Transverse colon (tissue), 4 donors: ENCODE measurements around the gene PLA2G4B. TPM values are rescaled to one million over a fixed set of nuclear protein-coding genes. Genes with fewer than 3 reads are reported as not detected.

Source experiments
- DNase-seq: peaks from one replicate; pipeline ENCODE4 v3.0.0-alpha.2; 2019
- H3K27ac ChIP-seq, 4 donors: fragments of 200-600 bp; sonication (generic); 2 replicates each; pipeline ENCODE4 v1.5.1; 2016 to 2018; ENCODE audit warnings: inconsistent platforms in 4 of 4
- H3K27me3 ChIP-seq: fragments of 200-600 bp; sonication (generic); 2 replicates; pipeline ENCODE4 v1.5.1; 2017; ENCODE audit warnings: inconsistent platforms
- H3K36me3 ChIP-seq, 4 donors: fragments of 200-600 bp; sonication (generic); 2 replicates each; pipeline ENCODE4 v1.5.1; 2017 to 2019; ENCODE audit warnings: inconsistent platforms in 4 of 4
- H3K4me1 ChIP-seq, 4 donors: fragments of 200-600 bp; sonication (generic); 2 replicates each; pipeline ENCODE4 v1.5.1; 2017 to 2020; ENCODE audit warnings: inconsistent platforms in 4 of 4
- H3K4me3 ChIP-seq, 4 donors: fragments of 200-600 bp; sonication (generic); 1 replicate in 1 of 4; 2 replicates in 3 of 4; pipeline versions ENCODE4 v1.5.1 to v1.6.1; 2017 to 2019; ENCODE audit warnings: inconsistent platforms in 4 of 4
- H3K9me3 ChIP-seq, 2 donors: fragments of 200-600 bp; sonication (generic); 2 replicates each; pipeline ENCODE4 v1.5.1; 2017 to 2019; ENCODE audit warnings: inconsistent platforms in 2 of 2
- EP300 ChIP-seq: sonication (generic); formaldehyde crosslinking; IDR thresholded peaks from one replicate; pipeline ENCODE4 v1.6.1; 2017; ENCODE audit warnings: antibody characterized with exemption, low read depth
- POLR2A ChIP-seq: fragments of 450-650 bp; IDR thresholded peaks from one replicate; pipeline ENCODE4 v1.6.1; 2016; ENCODE audit warnings: antibody characterized with exemption, mild to moderate bottlenecking, moderate library complexity
- POLR2AphosphoS5 ChIP-seq, 3 donors: sonication (generic); formaldehyde crosslinking; IDR thresholded peaks; one replicate each; pipeline ENCODE4 v1.6.1; 2016; ENCODE audit warnings: antibody characterized with exemption in 3 of 3
- WGBS, 2 donors: methylation state at CpG; one replicate each; pipeline ENCODE4 v1.1.5; 2018; ENCODE audit warnings: low coverage in 1 of 2; 5-methylcytosine and 5-hydroxymethylcytosine counted together
- in situ Hi-C, 4 donors: fragments of 200-750 bp; cut with MboI; loops; one replicate each; pipeline versions ENCODE4 v1.15.0 to v1.15.1; 2017; ENCODE audit warnings: low sequenced_read_pairs in 3 of 4, low pct_ligation_motif_present in 1 of 4, low pct_unique_long_range_greater_than_20kb in 1 of 4
- intact Hi-C: fragments of 100-400 bp; cut with DNase I; formaldehyde crosslinking; loops from one replicate; pipeline ENCODE4 v1.15.1; 2023; ENCODE audit warnings: low total_unique reads
- total RNA-seq, 4 donors: library from RNA; depleted of rRNA; stranded (reverse); fragments of >200 nt; gene quantifications; one replicate each; pipeline ENCODE4 v1.1.0, GENCODE V29; 2016
- TF ChIP-seq, protein P1 (sequence below), 5 experiments: fragments of 200-600 bp in 3 of 5; fragments of 450-650 bp in 2 of 5; sonication (generic) in 3 of 5; IDR thresholded peaks; 1 replicate in 2 of 5; 2 replicates in 3 of 5; pipeline ENCODE4 v1.5.1; 2016 to 2017; ENCODE audit warnings: antibody characterized with exemption in 5 of 5, inconsistent platforms in 3 of 5, mild to moderate bottlenecking in 2 of 5, moderate library complexity in 1 of 5

The PLA2G4B gene
- total RNA-seq, 4 donors from 2014 or later, result 1.6 to 5.2 (median 3.5) TPM; not detected in 1

DNA sequence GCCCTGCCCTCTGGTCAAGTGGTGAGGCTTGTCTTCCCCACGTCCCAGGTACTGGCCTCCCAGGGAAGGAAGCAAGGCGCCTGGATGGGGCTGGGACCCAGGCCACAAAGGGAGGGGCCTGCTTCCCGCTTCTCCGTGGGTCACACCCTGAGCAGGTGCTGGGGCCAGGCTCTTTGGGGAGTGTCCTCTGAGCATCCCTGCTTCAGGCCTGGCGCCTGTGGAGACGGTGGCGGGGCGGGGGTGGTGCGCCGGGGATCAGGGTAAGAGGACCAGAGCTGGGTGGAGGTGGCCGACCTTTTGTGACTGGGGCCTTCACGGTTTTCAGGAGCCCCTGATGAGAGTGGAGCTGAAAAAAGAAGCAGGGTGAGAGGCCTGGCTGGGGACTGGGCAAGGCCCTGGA is 3.6 kb downstream of the PLA2G4B start:
- intact Hi-C loops (no loop called here), in situ Hi-C loops (no loop called here)
- WGBS, 2 donors, result 68% methylated on average over 12 of the region's 12 CpGs; no CpG with 5 or more reads in 1 of the 2 donors
- Histone ChIP-seq H3K4me3 (no peak overlapping the region), H3K36me3 (peaks cover 0 to 18% (median 6%) of the 10 kb centered on the region in 4 donors), H3K4me1 (peaks cover 0 to 9% (median 5%) of the 10 kb centered on the region in 4 donors), H3K27ac (no peak overlapping the region), H3K27me3 (no peaks in the 10 kb centered on the region), H3K9me3 (no peaks in the 10 kb centered on the region)
- TF ChIP-seq, protein P1, sequence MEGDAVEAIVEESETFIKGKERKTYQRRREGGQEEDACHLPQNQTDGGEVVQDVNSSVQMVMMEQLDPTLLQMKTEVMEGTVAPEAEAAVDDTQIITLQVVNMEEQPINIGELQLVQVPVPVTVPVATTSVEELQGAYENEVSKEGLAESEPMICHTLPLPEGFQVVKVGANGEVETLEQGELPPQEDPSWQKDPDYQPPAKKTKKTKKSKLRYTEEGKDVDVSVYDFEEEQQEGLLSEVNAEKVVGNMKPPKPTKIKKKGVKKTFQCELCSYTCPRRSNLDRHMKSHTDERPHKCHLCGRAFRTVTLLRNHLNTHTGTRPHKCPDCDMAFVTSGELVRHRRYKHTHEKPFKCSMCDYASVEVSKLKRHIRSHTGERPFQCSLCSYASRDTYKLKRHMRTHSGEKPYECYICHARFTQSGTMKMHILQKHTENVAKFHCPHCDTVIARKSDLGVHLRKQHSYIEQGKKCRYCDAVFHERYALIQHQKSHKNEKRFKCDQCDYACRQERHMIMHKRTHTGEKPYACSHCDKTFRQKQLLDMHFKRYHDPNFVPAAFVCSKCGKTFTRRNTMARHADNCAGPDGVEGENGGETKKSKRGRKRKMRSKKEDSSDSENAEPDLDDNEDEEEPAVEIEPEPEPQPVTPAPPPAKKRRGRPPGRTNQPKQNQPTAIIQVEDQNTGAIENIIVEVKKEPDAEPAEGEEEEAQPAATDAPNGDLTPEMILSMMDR (IDR thresholded peaks at IDR 0.05), result no peak
- TF ChIP-seq POLR2AphosphoS5 (IDR thresholded peaks at IDR 0.05) (no peak), EP300 (no peak), POLR2A (no peak)
- DNase-seq, result no peak

DNA sequence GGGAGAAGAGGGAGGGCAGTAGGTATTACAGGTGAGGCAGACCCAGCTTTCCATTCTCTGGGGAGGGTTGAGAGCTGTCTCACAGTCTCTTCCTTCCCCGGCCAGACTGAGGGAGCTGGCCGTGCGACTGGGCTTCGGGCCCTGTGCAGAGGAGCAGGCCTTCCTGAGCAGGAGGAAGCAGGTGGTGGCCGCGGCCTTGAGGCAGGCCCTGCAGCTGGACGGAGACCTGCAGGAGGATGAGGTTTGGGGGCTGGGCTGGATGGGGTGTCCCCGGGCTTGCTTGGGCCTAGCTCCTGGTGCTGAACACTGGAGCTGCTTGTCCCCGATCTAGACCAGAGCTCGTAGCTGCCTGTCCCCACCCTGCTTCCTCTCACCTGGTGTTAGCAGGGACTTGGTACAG is 4.9 kb downstream of the PLA2G4B start:
- in situ Hi-C loops (no loop called here), intact Hi-C loops (no loop called here)
- Histone ChIP-seq H3K27ac (no peak overlapping the region), H3K36me3 (peaks cover 0 to 21% (median 8%) of the 10 kb centered on the region in 4 donors), H3K9me3 (no peaks in the 10 kb centered on the region), H3K4me3 (no peak overlapping the region), H3K4me1 (peaks cover 0 to 5% (median 2%) of the 10 kb centered on the region in 4 donors), H3K27me3 (no peaks in the 10 kb centered on the region)
- no peak for DNase-seq
- no peak for TF ChIP-seq POLR2AphosphoS5 (IDR thresholded peaks at IDR 0.05)
- TF ChIP-seq POLR2A, result no peak
- TF ChIP-seq, protein P1 (IDR thresholded peaks at IDR 0.05), result no peak
- TF ChIP-seq EP300, result no peak
- 79% methylated on average over 10 of the region's 10 CpGs; no CpG with 5 or more reads in 1 of the 2 donors for WGBS, 2 donors

GRCh38 chr15:41844814-41845213 is 6.2 kb downstream of the PLA2G4B start:
- Histone ChIP-seq H3K27me3 (no peaks in the 10 kb centered on the region), H3K36me3 (peaks cover 0 to 21% (median 8%) of the 10 kb centered on the region in 4 donors), H3K27ac (no peak overlapping the region), H3K4me1 (no peaks in the 10 kb centered on the region), H3K9me3 (no peaks in the 10 kb centered on the region), H3K4me3 (no peak overlapping the region)
- TF ChIP-seq, protein P1 (IDR thresholded peaks at IDR 0.05), result no peak
- no peak for TF ChIP-seq POLR2A
- TF ChIP-seq EP300, result no peak
- no peak for TF ChIP-seq POLR2AphosphoS5 (IDR thresholded peaks at IDR 0.05)
- no peak for DNase-seq
- intact Hi-C loops (no loop called here), in situ Hi-C loops (no loop called here)
- whole genome bisulfite sequencing, 2 donors, result 84% methylated on average over 8 of the region's 12 CpGs; no CpG with 5 or more reads in 1 of the 2 donors

DNA sequence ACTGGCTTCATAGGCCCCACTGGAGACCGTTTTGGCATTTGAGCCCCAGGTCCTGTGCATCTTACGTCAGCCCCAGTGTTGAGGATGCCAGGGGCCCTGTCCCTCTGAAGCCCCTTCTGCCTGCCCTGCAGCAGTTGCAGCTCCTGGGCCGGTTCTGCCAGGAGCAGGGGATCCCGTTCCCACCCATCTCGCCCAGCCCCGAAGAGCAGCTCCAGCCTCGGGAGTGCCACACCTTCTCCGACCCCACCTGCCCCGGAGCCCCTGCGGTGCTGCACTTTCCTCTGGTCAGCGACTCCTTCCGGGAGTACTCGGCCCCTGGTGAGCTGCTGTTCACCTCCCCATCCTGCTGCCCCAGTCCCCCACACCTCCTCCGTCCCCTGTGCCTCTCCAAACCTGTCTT is 8.6 kb downstream of the PLA2G4B start:
- DNase-seq, result no peak
- intact Hi-C loops (no loop called here), in situ Hi-C loops (no loop called here)
- WGBS, 2 donors, result 91% methylated on average over 12 of the region's 14 CpGs; no CpG with 5 or more reads in 1 of the 2 donors
- Histone ChIP-seq H3K36me3 (peaks cover 0 to 21% (median 8%) of the 10 kb centered on the region in 4 donors), H3K4me3 (no peak overlapping the region), H3K4me1 (no peaks in the 10 kb centered on the region), H3K27ac (no peak overlapping the region), H3K9me3 (no peaks in the 10 kb centered on the region), H3K27me3 (peaks cover 8% of the 10 kb centered on the region)
- TF ChIP-seq EP300, result no peak
- TF ChIP-seq POLR2AphosphoS5 (IDR thresholded peaks at IDR 0.05), result no peak
- TF ChIP-seq, protein P1 (IDR thresholded peaks at IDR 0.05), result no peak
- TF ChIP-seq POLR2A, result no peak
